Urothelium cell line (cell line): ENCODE results near the gene CUZD1.
"Not testable (repeated sequence)": the region's sequence is repeated elsewhere in the genome, so short reads cannot be mapped to it uniquely, and the experiment has no call there.

Experiments
- DNase-seq: peaks from one replicate; pipeline ENCODE4 v3.0.0; 2011; ENCODE audit warnings: low spot score, mixed read lengths
- FAIRE-seq: peaks from 2 replicates; lab custom pipeline; 2011; peaks lifted over from hg19 to GRCh38; lab: Jason Lieb, UNC

Gene CUZD1, protein sequence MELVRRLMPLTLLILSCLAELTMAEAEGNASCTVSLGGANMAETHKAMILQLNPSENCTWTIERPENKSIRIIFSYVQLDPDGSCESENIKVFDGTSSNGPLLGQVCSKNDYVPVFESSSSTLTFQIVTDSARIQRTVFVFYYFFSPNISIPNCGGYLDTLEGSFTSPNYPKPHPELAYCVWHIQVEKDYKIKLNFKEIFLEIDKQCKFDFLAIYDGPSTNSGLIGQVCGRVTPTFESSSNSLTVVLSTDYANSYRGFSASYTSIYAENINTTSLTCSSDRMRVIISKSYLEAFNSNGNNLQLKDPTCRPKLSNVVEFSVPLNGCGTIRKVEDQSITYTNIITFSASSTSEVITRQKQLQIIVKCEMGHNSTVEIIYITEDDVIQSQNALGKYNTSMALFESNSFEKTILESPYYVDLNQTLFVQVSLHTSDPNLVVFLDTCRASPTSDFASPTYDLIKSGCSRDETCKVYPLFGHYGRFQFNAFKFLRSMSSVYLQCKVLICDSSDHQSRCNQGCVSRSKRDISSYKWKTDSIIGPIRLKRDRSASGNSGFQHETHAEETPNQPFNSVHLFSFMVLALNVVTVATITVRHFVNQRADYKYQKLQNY

GRCh38 chr10:122845783-122846332 is at the start of gene CUZD1:
Gene CUZD1, minus strand, starts transcription at chr10:122845857. Its CDS starts 14 bp downstream, at chr10:122845843.
- FAIRE-seq = no peak
- DNase-seq = no peak

DNA sequence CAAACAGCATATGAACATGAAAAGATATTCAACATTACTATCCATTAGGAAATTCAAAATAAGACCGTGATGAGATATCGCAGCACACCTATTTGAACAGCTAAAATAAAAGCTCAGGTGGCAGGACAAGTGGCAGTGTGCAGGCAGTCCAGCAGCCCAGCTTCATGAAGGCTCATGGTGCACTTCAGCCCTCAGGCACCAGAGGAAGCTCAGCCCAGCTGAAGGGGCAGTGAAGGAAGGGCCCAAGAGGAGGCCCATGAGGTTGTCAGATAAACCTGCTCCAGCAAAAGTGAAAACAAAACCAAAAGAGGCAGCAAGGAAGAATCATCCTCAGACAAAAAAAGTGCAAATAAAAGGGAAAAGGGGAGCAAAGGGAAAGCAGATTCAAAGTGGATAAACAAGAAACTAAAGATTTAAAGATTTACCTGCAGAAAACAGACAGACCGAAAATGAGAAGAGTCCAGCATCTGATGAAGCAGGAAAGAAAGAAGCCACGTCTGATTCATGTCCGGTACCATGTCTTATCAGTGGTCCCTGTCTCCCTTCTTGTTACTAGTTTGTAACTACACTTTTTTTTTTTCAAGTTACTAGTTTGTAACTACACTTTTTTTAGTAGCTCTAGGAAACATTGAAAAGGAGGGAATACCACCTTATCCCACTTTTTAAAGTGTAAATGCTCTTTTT is 48.7 kb upstream of the CUZD1 start:
- no peak for DNase-seq
- no peak for FAIRE-seq

DNA sequence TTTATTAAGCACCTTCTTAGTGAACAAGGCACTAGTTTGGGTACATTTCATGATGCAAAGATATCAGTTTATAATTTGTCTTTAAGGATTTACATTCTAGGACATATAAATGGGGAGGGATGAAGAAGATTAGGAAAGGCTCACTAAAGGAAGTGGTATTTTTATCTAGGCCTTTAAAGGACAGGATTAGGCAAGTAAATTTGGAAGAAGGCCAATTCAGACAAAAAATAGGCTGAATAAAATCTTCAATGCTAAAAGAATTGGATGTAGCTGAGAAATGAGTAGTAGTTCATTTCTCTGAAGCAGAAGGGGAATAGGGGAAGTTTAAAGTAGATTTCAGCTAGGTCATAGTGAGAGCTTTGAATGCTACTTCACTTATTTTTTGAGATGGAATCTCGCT is 38.5 kb upstream of the CUZD1 start:
- DNase-seq (no peak), FAIRE-seq (no peak)

DNA sequence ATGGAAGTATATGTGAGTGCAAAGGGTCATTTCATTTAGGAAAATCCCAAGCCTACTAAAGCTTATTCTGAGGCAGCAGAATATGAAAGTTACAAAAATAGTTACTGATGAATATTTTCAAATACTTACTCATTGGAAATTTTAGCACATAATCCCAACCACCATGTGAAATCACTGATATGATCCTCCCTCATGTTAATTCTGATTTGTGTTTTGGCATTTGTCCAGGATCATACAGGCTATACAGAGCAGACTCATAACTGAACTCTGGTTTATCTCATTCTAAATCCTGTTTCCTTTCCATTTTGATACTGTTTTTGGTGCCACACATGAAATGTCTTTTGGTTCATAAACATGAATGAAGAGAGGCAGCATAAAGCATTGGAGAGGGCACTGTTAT is 37.1 kb upstream of the CUZD1 start:
- no peak for DNase-seq
- FAIRE-seq = no peak

- peak; percentile 95 for DNase-seq
- FAIRE-seq = peak; percentile 72
These were observed 33.9 kb upstream of the CUZD1 start, which contains the start of gene FAM24B for GRCh38 chr10:122879339-122880273. Gene FAM24B, minus strand, starts transcription at chr10:122879581. Its CDS starts 29,066 bp downstream, at chr10:122850515.

DNA sequence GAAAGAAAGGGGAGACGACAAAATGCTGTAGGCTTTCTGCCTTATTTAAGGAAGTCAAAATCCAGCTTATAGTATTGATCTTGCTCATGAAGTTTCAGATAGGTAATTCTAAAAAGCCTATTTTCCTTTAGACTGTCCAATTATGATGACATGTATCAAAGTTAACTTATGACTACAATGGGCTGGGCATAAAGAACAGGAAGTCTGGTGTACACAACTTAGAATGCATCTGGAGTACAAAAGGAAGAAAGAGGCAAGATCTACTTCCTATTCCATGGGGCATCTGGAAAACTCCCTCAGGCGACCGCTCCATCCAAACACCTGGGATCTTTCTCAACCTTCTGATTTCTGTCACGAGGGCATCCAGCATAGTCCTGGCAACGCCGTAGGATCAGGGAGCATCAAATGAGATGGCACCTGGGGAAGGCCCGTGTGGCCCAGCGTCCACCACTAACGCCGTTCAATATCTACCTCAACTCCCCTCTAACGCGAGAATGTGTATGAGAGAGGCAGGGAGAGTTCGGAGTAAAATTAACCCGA is 33.2 kb upstream of the CUZD1 start:
- FAIRE-seq = no peak

GRCh38 chr10:122877264-122877663 is 31.6 kb upstream of the CUZD1 start:
- DNase-seq (no peak), FAIRE-seq (no peak)

More for the DNA sequence above, 33.2 kb upstream of the CUZD1 start:
- peak; percentile 9 for DNase-seq

- FAIRE-seq (no peak), DNase-seq (no peak)
These were observed 30.8 kb upstream of the CUZD1 start for GRCh38 chr10:122876467-122876855.

GRCh38 chr10:122875843-122876466 is 30.3 kb upstream of the CUZD1 start:
- FAIRE-seq (no peak), DNase-seq (no peak)

DNA sequence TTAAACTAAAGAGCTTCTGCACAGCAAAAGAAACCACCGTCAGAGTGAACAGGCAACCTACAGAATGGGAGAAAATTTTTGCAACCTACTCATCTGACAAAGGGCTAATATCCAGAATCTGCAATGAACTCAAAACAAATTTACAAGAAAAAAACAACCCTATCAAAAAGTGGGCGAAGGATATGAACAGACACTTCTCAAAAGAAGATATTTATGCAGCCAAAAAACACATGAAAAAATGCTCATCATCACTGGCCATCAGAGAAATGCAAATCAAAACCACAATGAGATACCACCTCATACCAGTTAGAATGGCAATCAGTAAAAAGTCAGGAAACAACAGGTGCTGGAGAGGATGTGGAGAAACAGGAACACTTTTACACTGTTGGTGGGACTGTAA is 26.3 kb upstream of the CUZD1 start:
- FAIRE-seq, DNase-seq: not testable (repeated sequence)

DNA sequence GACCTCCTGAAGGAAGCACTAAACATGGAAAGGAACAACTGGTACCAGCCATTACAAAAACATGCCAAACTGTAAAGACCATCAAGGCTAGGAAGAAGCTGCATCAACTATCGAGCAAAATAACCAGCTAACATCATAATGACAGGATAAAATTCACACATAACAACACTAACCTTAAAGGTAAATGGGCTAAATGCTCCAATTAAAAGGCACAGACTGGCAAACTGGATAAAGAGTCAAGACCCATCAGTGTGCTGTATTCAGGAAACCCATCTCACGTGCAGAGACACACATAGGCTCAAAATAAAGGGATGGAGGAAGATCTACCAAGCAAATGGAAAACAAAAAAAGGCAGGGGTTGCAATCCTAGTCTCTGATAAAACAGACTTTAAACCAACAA is 23.1 kb upstream of the CUZD1 start:
- not testable (repeated sequence) for DNase-seq, FAIRE-seq

DNA sequence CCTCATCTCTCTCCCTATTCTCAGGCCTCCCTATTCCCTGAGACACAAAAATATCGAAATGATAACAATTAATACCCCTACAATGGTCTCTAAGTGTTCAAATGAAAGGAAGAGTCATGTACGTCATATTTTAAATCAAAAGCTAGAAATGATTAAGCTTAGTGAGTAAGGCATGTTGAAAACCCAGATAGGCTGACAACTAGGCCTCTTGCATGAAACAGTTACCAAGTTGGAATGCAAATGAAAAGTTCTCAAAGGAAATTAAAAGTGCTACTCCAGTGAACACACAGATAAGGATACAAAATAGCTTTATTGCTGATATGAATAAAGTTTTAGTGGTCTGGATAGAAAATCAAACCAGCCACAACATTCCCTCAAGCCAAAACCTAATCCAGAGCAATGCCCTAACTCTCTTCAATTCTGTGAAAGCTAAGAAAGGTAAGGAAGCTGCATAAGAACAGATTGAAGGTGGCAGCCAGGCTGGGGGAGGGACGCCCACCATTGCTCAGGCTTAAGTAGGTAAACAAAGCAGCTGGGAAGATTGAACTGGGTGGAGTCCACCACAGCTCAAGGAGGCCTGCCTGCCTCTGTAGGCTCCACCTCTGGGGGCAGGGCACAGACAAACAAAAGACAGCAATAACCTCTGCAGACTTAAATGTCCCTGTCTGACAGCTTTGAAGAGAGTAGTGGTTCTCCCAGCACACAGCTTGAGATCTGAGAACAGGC is 21.3 kb upstream of the CUZD1 start:
- FAIRE-seq, DNase-seq: not testable (repeated sequence)

DNA sequence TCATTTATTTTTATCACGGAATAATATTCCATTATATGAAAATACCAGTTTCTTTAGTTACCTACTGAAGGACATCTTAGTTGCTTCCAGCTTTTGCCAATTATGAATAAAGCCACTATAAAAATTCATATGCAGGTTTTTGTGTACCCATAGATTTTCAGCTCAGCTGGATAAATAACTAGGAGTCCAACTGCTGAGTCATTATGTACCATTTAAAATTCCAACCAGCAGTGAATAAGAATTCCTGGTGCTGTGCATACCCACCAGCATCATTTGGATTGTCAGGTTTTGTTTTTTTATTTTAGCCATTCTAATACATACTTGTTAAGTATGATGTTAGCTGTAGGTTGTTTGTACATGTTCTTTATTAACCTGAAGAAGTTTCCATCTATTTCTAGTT is 19.2 kb upstream of the CUZD1 start:
- DNase-seq (no peak), FAIRE-seq (no peak)

GRCh38 chr10:122864194-122864592 is 18.5 kb upstream of the CUZD1 start:
- no peak for FAIRE-seq
- no peak for DNase-seq

GRCh38 chr10:122863216-122864193 is 17.8 kb upstream of the CUZD1 start:
- no peak for DNase-seq
- FAIRE-seq = no peak

GRCh38 chr10:122861711-122862161 is 16.1 kb upstream of the CUZD1 start:
- DNase-seq (peak; percentile 18), FAIRE-seq (no peak)

DNA sequence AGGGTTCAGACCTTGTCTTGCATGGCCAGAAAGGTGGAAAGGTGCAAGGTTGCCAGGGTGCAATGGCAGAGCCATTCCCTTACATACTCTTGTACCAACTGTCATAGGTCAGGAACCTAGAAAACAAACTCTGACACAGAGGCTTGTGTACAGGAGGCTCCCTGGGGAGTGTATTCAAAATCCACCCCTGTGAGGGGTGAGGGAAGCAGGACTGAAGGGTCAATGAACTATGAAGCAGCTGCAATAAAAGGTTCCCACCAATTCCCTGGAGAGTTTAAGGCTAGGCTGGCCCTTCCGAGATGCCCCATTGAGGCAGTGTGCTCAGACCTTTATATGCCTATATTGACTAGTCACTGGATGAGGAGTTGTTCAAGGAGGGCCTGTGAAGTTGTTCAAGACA is 13.9 kb upstream of the CUZD1 start:
- FAIRE-seq = no peak
- no peak for DNase-seq

DNA sequence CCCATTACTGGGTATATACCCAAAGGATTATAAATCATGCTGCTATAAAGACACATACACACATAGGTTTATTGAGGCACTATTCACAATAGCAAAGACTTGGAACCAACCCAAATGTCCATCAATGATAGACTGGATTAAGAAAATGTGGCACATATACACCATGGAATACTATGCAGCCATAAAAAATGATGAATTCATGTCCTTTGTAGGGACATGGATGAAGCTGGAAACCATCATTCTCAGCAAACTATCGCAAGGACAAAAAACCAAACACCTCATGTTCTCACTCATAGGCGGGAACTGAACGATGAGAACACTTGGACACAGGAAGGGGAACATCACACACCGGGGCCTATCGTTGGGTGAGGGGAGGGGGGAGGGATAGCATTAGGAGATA is 12.4 kb upstream of the CUZD1 start:
- FAIRE-seq, DNase-seq: not testable (repeated sequence)
